NCI-H226 (cell line): Measurements from ENCODE around the gene LTB.

ENCODE experiments used
- DNase-seq: peaks from one replicate; pipeline ENCODE4 v3.0.0-alpha.2; 2015

Gene LTB

GRCh38 chr6:31582230-31582643 lies at the start of gene LTB:
Gene LTB (minus strand): TSS chr6:31582424. CDS start chr6:31582417, 7 bp downstream.
- no peak for DNase-seq

- DNase-seq: no peak
Measured at GRCh38 chr6:31631681-31632278, 49.6 kb upstream of the LTB start.

DNA sequence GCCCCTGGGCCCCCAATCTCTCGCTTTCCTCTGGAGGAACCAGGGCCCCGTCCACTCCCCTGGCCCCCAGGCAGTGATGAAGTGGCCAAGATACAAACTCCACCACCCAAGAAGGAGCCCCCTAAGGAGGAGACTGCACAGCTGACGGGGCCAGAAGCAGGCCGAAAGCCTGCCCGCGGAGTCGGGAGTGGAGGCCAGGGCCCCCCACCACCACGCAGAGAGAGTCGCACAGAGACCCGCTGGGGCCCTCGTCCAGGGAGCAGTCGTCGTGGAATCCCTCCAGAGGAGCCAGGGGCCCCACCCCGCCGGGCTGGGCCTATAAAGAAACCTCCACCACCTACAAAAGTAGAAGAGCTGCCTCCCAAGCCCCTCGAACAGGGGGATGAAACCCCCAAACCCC lies 49.0 kb upstream of the LTB start:
- DNase-seq: no peak

GRCh38 chr6:31630177-31630934 lies 48.1 kb upstream of the LTB start:
- no peak for DNase-seq

GRCh38 chr6:31629014-31629413 lies 46.8 kb upstream of the LTB start:
- DNase-seq: no peak

DNA sequence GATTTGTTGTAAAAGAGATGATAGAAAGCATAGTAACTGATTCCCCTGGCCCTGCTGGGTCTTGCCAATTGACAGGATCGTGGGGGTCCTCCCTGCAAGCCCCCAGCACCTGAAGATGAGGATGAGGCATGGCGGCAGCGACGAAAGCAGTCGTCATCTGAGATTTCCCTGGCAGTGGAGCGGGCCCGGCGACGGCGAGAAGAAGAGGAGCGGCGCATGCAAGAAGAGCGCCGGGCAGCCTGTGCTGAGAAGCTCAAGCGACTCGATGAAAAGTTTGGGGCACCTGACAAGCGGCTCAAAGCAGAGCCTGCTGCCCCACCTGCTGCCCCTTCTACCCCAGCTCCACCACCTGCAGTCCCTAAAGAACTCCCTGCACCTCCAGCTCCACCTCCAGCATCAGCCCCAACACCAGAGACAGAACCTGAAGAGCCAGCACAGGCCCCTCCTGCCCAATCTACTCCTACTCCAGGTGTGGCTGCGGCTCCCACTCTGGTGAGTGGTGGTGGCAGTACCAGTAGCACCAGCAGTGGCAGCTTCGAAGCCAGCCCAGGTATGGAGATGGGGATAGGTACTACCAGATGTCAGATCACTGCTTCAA lies 45.6 kb upstream of the LTB start:
- DNase-seq: no peak

DNA sequence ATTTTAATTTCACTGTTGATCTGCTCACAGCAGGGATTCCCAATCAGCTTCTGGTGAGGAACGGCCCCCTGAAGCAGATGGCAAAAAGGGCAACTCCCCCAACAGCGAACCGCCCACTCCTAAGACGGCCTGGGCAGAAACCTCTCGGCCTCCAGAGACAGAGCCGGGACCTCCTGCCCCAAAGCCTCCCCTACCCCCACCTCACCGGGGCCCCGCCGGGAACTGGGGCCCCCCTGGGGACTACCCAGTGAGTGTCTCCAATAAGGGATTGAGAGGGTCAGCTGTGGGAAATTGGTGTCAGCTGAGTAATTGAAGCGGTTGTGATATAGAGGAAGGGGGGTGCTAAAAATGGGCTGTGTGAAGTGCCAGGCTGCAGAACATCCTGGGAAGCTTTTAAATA lies 44.7 kb upstream of the LTB start:
- no peak for DNase-seq

DNA sequence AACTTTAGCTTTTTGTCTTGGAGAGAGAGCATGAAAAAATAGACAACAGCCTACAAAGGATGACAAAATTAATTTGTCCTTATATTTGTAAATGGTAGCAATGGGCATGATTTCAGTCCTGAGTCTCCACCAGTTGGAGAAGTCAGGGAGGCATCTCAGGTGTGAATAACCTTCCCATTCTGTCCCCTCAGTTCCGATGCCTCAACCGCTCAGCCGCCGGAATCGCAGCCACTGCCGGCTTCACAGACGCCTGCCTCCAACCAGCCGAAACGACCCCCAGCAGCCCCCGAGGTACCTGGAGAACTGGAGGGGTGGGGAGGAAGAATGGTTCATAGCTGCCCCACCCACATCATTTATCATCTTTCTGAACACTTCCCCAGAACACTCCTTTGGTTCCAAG lies 41.8 kb upstream of the LTB start:
- no peak for DNase-seq

GRCh38 chr6:31622684-31623091 lies 40.5 kb upstream of the LTB start:
- DNase-seq: no peak

GRCh38 chr6:31621991-31622390 lies 39.8 kb upstream of the LTB start:
- DNase-seq: no peak

DNA sequence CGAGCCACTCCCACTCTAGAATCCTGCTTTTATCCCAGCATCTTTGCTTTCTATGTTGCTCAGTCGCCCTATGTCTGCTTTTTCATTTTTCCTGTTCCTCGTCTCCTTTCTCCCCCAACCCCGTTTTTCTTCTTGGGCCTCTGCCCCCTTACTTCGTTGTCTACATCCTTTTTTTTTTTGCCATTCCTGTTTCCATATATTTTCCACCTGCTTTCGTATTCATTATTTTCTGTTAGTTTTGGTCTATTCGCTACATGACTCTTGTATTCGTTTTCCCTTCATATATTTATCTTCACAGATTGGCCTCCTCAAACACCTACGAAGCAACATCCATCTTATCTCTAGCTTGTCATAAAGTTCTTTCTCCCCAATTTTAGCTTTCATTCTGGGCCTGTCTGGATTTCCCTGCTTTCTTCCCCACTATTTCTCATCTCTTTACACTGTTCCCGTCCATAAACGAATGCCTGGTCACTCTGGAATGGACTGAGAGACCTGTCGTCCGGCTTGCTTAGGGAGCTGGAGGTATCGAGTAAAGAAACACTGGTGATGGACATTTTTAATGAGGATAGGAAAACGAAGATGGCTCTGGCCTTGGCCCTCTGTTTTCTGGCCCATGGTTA lies 39.2 kb upstream of the LTB start:
- no peak for DNase-seq

GRCh38 chr6:31620586-31621319 lies 38.5 kb upstream of the LTB start, which contains the start of gene PRRC2A:
Gene PRRC2A (plus strand): TSS chr6:31620715. CDS start chr6:31622790, 2,075 bp downstream.
- DNase-seq: peak; percentile 62

GRCh38 chr6:31619805-31620585 lies 37.8 kb upstream of the LTB start:
- peak; percentile 98 for DNase-seq

DNA sequence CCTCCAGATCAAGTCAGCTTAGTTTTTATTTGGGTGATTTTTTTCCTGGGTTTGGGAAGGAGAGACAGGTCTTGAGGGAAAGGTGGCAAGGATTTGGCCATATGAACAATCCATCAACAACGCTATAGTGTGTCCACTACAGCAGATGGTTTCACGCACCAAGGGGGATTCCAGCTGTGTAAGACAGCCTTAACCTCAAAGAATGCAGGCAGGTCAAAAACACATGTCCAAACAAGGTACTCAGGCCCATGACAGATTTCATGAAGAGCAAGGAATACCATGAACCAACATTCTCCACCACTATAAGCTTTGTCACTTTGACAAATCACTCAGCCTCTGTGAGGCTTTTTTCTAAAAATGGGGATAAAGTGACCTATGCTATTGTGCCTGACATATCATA lies 34.8 kb upstream of the LTB start:
- no peak for DNase-seq

DNA sequence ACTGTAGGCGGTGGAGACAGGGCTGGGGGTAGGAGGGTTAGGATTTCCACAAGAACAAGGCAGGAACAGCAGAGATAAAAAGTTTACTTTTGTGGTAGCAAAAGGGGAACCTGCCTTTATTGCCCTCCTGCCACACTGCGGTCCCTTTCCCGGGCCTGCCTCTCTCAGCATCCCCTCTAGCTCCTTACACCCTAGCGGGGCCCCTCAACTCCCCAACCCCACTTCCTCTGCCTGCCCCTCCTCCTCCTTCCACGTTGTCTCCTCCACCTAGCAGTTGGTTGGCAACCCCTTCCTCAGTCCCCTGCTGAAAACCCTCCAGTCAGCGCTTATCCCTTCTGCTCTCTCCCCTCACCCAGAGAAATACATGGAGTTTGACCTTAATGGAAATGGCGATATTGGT lies 33.5 kb upstream of the LTB start:
- no peak for DNase-seq

DNA sequence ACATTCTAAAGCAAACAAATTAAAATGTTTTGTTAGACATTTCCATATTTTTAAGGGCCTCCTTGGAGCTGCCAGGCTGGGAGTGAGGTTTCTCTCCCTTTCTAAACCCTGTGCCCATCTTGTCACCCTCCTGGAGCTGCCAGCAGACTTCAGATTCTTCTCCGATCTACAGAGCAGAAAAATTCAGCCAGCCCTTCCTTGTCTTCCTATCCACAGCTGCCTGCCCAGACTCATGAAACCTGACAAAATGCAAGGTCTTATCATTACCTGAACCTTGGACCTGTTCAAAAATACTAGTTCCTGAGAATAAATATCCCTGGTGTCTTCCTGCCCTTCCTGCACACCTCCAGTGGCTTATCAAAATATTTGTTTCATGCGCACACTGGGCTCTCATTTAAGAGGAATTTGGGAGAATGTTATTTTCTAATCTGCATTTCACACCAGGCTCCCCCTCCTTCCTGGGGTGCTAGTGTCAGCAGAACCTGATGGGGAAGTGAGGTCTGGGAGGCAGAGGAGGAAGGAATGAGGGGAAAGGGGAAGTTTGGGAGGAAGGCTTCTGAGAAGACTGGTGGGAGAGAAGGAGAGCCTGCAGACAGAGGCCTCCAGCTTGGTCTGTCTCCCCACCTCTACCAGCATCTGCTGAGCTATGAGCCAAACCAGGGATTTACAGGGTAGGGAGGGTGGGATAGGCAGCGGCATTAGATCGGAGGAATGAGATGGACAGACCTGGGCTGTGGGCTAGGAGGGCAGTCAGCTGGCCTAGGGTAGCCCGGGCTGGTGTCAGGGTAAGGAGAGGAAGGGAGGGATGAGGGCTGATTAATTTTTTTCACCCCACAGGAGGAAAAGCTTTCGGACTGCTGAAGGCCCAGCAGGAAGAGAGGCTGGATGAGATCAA lies 32.7 kb upstream of the LTB start, which contains the start of gene AIF1:
TSS of gene AIF1 (plus strand) at position 551 of the 895 bp plus-strand sequence. CDS start at position 647, 96 bp downstream.
- DNase-seq: no peak

DNA sequence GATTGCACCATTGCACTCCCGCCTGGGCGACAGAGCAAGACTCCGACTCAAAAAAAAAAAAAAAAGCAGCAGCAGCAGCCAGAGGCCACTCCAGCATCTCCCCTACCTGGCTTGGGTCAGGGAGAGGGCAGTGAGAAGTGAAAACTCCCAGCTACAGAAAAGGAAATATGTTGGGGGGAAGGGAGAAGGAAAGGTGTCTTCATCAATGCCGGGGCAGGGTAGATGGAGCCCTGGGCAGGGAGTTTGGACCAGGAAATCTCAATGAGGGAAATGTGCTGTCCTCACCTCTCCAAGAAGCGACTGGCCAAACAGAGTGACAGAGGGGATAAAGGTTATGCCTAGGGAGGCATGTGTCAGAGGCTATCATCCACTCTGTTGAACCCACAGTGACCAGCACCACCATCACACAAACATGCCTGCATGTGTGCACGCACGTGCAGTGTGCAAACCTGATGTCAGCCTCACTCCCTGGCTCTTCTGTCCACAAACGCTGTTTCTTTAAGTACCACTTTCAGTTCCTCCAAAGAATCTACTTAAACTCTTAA lies 31.9 kb upstream of the LTB start:
- DNase-seq: no peak

DNA sequence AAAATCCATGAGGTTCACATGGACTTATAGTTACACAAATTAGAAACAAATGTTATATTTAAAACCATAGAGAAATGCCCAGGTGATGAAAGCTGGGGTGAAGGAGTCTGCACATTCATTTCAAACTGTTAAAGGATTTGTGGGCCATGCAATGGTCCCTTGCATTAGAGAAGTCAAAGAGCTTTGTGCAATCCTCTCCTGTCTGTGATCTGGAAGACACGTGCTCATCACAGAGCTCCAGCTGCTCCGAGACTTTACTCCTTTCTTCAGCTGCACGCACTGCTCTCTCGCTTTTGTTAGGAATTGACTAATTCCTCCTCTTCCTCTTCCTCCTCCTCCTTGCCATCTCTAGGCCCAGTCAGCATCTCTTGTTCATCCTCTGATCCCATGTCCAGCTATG lies 28.7 kb upstream of the LTB start:
- no peak for DNase-seq

DNA sequence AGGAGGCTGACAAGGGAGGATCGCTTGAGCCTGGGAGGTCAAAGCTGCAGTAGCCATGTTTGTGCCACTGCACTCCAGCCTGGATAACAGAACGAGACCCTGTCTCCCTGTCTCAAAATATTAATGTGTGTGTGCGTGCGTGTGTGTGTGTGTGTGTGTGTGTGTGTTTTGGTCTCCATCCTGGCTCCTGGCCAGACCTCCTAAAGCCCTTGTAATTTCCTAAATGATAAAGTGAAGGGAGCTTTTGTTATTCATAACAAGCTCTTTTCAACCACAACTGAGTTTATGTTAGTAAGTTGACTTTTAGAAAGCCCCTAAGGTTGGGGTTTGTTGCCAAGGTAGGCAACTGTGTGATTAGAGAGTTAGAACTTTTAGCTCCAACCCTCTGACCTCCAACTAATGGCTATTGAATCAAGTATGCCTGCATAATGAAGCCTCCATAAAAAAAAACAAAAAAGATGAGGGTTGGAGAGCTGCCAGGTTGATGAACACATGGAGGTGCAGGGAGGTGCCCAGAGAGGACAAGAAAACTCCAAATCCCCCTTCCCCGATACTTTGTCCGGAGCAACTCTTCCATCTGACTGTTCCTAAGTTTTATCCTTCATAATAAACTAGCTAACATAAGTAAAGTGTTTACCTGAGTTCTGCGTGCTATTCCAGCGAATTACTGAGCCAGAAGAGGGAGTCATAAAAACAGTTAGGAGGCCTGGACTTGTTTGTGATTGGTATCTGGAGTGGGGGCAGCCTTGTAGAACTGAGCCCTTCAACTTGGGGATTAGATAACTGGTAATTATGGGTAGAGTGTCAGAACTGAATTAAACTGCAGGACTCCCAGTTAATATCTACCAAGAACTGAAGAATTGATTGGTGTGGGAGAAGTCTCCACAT lies 27.5 kb upstream of the LTB start:
- no peak for DNase-seq

GRCh38 chr6:31607317-31607716 lies 25.1 kb upstream of the LTB start:
- no peak for DNase-seq
